K562 (cell line): ENCODE measurements around the gene PIGX. TPM values are rescaled to one million over a fixed set of nuclear protein-coding genes. Genes with fewer than 3 reads are reported as not detected.
A peak's percentile ranks its signal among the peaks of the same experiment; 100 is the strongest.

Experiments used
- ATAC-seq: fragments of 200-7000 bp; cut with Tn5 transposase; 3 replicates; pipeline ENCODE4 v1.9.1; 2020; ENCODE audit warnings: moderate library complexity
- BruUV-seq: library from RNA; stranded (reverse); fragments of 400-500 nt; replicated peaks from 2 replicates; lab custom pipeline; 2021; lab: Mats Ljungman, UMichigan
- CTCF ChIA-PET: fragments of 300-600 bp; formaldehyde crosslinking; extraction: SDS; loops from one replicate; lab custom pipeline; 2021; ENCODE audit warnings: low intra/inter-chr PET ratio; lab: Yijun Ruan, JAX
- POLR2A ChIA-PET: fragments of 300-600, 350-650 bp; sonication (Branson Sonifier 250); formaldehyde crosslinking; extraction: SDS; loops from one replicate; lab custom pipeline; 2021; ENCODE audit warnings: antibody characterized with exemption, inconsistent platforms; lab: Yijun Ruan, JAX
- DNase-seq, 4 experiments: peaks; one replicate each; pipeline versions ENCODE4 v3.0.0 to v3.0.0-alpha.2; 2011 to 2018; ENCODE audit warnings: low spot score in 3 of 4, mixed read lengths in 3 of 4; ENCODE audit errors: extremely low read depth in 1 of 4
- FAIRE-seq: peaks from 2 replicates; lab custom pipeline; 2011; peaks lifted over from hg19 to GRCh38; lab: Jason Lieb, UNC
- H2AFZ ChIP-seq: 2 replicates; pipeline ENCODE4 v1.6.0; 2011; ENCODE audit warnings: low read depth, low read length, control low read depth, inconsistent platforms
- H3K27ac ChIP-seq: fragments of 200-600 bp; 3 replicates; pipeline ENCODE4 v1.8.0; 2011; ENCODE audit warnings: low read depth, mild to moderate bottlenecking, control low read depth, inconsistent platforms, low read length, moderate library complexity, mixed read lengths; ENCODE audit errors: extremely low read depth
- H3K27me3 ChIP-seq, 2 experiments: fragments of 300-600 bp in 1 of 2; 2 replicates in 1 of 2; 3 replicates in 1 of 2; pipeline versions ENCODE4 v1.6.0 to v1.8.0; 2011; ENCODE audit warnings: inconsistent platforms in 2 of 2, low read length in 2 of 2, mild to moderate bottlenecking in 1 of 2, mixed read lengths in 1 of 2, moderate library complexity in 1 of 2; ENCODE audit not compliant: control insufficient read depth in 2 of 2, insufficient read depth in 2 of 2
- H3K36me3 ChIP-seq: fragments of 300-600 bp; 3 replicates; pipeline ENCODE4 v1.8.0; 2011; ENCODE audit warnings: mild to moderate bottlenecking, low read length, inconsistent platforms; ENCODE audit not compliant: control insufficient read depth, insufficient read depth
- H3K4me1 ChIP-seq, 2 experiments: fragments of 200-600 bp in 1 of 2; replicated peaks in 1 of 2; 2 replicates in 1 of 2; 3 replicates in 1 of 2; pipeline versions ENCODE4 v1.5.1 to v1.8.0; 2011; ENCODE audit warnings: inconsistent platforms in 2 of 2, low read length in 2 of 2, mild to moderate bottlenecking in 1 of 2, mixed read lengths in 1 of 2, moderate library complexity in 1 of 2; ENCODE audit not compliant: control insufficient read depth in 2 of 2, insufficient read depth in 2 of 2
- H3K4me2 ChIP-seq: 2 replicates; pipeline ENCODE4 v1.6.1; 2011; ENCODE audit warnings: low read length, control low read depth, inconsistent platforms, mixed read lengths; ENCODE audit not compliant: insufficient read depth
- H3K4me3 ChIP-seq: fragments of 200-600 bp; sonication (generic), shearing (Covaris generic); 2 replicates; pipeline ENCODE4 v1.5.1; 2016; ENCODE audit warnings: control low read depth, inconsistent platforms
- H3K79me2 ChIP-seq: fragments of 200-600 bp; 3 replicates; pipeline ENCODE4 v1.8.0; 2011; ENCODE audit warnings: low read length, inconsistent platforms; ENCODE audit not compliant: control insufficient read depth, insufficient read depth
- H3K9ac ChIP-seq, 2 experiments: 2 replicates each; pipeline versions ENCODE4 v1.6.0 to v1.6.1; 2011; ENCODE audit warnings: low read depth in 2 of 2, low read length in 2 of 2, control low read depth in 1 of 2, inconsistent platforms in 1 of 2, mild to moderate bottlenecking in 1 of 2, mixed read lengths in 1 of 2; ENCODE audit not compliant: insufficient read depth in 1 of 2
- H3K9me1 ChIP-seq: one replicate; pipeline ENCODE4 v1.6.0; 2011; ENCODE audit warnings: inconsistent platforms, mild to moderate bottlenecking, low read length, moderate library complexity; ENCODE audit not compliant: control insufficient read depth, insufficient read depth
- H3K9me3 ChIP-seq: replicated peaks from 2 replicates; pipeline ENCODE4 v1.5.1; 2011; ENCODE audit warnings: low read depth, low read length, inconsistent platforms; ENCODE audit not compliant: control insufficient read depth, insufficient read depth
- H4K20me1 ChIP-seq: replicated peaks from 2 replicates; pipeline ENCODE4 v1.6.1; 2011; ENCODE audit warnings: low read length, inconsistent platforms, mixed read lengths; ENCODE audit not compliant: control insufficient read depth, insufficient read depth
- CEBPB ChIP-seq: fragments of 450-650 bp; IDR thresholded peaks from 2 replicates; pipeline ENCODE4 v1.6.1; 2016; ENCODE audit warnings: missing genetic modification characterization, missing compliant biosample characterization
- GABPA ChIP-seq: fragments of 200-800 bp; sonication (Bioruptor generic); conservative IDR thresholded peaks from 2 replicates; pipeline ENCODE4 v1.6.1; 2016; ENCODE audit warnings: low read depth, missing genetic modification characterization, missing compliant biosample characterization
- OTX1 ChIP-seq: fragments of 450-650 bp; formaldehyde crosslinking; IDR thresholded peaks from 2 replicates; pipeline ENCODE4 v1.4.0; 2022; ENCODE audit warnings: mild to moderate bottlenecking
- ZNF146 ChIP-seq: IDR thresholded peaks from one replicate; pipeline ENCODE4 v1.6.1; 2018; ENCODE audit warnings: missing compliant biosample characterization; ENCODE audit not compliant: unreplicated experiment
- WGBS: fragments of 100-300 bp; shearing (Covaris generic); methylation state at CpG from one replicate; pipeline ENCODE4 v1.1.6; 2016; ENCODE audit warnings: low coverage, mixed read lengths; ENCODE audit not compliant: insufficient coverage; ENCODE audit errors: missing lambda C conversion rate; 5-methylcytosine and 5-hydroxymethylcytosine counted together
- in situ Hi-C: fragments of 300-500 bp; cut with MboI; formaldehyde crosslinking; loops from 4 replicates; pipeline ENCODE4 v1.15.0; 2018; ENCODE audit warnings: inconsistent platforms, mixed read lengths
- intact Hi-C: fragments of 100-400 bp; cut with micrococcal nuclease; formaldehyde crosslinking; loops from 2 replicates; pipeline ENCODE4 v1.14.2; 2022
- polyA plus RNA-seq, 8 experiments: library from polyadenylated mRNA; depleted of rRNA in 4 of 8; stranded (reverse) in 5 of 8; unstranded in 3 of 8; fragments of >200 nt; fragmentation: Nextera tagmentation in 2 of 8; fragmentation: Illumina TruSeq in 1 of 8; extraction: Ambion mirVana in 2 of 8; extraction: Trizol in 1 of 8; gene quantifications; 2 replicates each; pipeline versions ENCODE4 v1.2.1 to v1.2.3, GENCODE V29; 2011 to 2014; ENCODE audit warnings: inconsistent platforms in 1 of 8, missing spikeins in 1 of 8
- total RNA-seq, 7 experiments: library from RNA; depleted of rRNA in 6 of 7; stranded (reverse); fragments of >200 nt in 6 of 7; fragmentation: Illumina TruSeq in 2 of 7; extraction: Trizol in 2 of 7; gene quantifications; 2 replicates each; pipeline versions ENCODE4 v1.2.1 to v1.2.3, GENCODE V29; 2011 to 2021; ENCODE audit warnings: low replicate concordance in 1 of 7
- TF ChIP-seq, protein P1 (sequence below), 2 experiments: fragments of 450-650 bp in 1 of 2; sonication (generic) in 1 of 2; formaldehyde crosslinking in 1 of 2; IDR thresholded peaks in 1 of 2; conservative IDR thresholded peaks in 1 of 2; 2 replicates each; pipeline versions ENCODE4 v1.6.1 to v1.8.1; 2016 to 2023; ENCODE audit warnings: mild to moderate bottlenecking in 2 of 2, moderate library complexity in 2 of 2, inconsistent platforms in 1 of 2, missing genetic modification reagents in 1 of 2
- TF ChIP-seq, protein P2 (sequence below): fragments of 450-650 bp; formaldehyde crosslinking; IDR thresholded peaks from 2 replicates; pipeline ENCODE4 v1.4.0; 2022; ENCODE audit warnings: mild to moderate bottlenecking, moderate library complexity

PIGX gene
- total and polyA plus RNA-seq, 9 of the 15 experiments (the other 6 are each of a cell fraction or from before 2014, with no cell fraction given) = 3.7 to 36.3 (median 26.9) TPM

DNA sequence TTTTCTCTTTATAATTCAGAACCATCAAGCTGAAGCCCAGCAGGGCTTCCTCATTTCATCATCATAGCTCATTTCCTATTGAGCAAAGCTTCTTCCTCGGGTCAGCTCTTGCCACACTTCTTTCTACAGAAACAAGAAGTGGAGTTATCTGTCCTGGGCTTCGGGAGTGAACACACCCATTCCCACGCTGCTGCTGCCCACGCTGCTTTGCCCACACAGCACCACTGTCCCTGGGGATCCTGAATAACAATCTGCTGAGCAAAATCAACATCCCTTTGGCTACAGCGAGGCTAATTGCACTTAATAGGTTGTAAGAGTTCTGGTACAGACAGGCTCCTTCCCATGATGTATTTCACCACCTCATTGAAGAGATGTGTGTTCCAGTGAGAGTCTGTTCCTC is 23.8 kb upstream of the PIGX start (continued):
- TF ChIP-seq, protein P1, sequence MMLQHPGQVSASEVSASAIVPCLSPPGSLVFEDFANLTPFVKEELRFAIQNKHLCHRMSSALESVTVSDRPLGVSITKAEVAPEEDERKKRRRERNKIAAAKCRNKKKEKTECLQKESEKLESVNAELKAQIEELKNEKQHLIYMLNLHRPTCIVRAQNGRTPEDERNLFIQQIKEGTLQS (IDR thresholded peaks at IDR 0.05) = peak; percentile 56
- TF ChIP-seq, protein P1 (CRISPR knock-in tag; conservative IDR thresholded peaks at IDR 0.05) = no peak
- TF ChIP-seq, protein P2, sequence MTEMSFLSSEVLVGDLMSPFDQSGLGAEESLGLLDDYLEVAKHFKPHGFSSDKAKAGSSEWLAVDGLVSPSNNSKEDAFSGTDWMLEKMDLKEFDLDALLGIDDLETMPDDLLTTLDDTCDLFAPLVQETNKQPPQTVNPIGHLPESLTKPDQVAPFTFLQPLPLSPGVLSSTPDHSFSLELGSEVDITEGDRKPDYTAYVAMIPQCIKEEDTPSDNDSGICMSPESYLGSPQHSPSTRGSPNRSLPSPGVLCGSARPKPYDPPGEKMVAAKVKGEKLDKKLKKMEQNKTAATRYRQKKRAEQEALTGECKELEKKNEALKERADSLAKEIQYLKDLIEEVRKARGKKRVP (CRISPR knock-in tag) = 0 out of 2 replicates have a peak, but pooled peaks have one; percentile 23
- TF ChIP-seq GABPA (tag) = peak; percentile 46; the same call in 1 of the 2 replicates
- TF ChIP-seq, all 486 proteins: peak for 8

DNA sequence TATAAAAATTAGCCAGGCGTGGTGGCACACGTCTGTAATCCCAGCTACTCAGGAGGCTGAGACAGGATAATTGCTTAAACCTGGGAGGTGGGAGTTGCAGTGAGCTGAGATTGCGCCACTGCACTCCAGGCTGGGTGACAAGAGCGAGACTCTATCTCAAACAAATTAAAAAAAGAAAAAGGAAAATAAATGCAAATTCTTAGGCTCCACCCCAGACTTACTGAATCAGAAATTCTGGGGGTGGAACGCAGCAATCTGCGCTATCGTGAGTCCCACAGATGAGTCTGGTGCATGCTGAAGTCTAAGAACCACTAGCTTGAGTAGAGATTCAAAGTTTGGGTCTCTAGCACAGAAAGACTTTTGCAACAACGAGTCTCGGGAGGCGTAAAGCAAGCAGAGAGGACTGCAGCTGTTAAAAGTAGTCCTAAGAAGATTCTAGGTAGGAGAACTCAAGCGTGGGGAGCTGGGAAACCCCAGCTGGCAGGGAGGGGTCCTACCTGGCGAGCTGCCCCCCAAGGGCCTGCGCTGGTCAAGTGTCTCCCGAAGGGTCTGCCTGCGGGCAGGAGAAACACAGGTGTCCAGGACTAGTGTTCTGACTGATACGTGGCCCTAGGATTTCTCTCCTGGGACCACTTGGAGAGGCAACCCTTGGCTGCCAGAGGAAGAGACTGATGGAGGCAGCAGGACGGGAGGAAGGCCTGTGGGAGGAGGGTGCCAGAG is 22.1 kb upstream of the PIGX start:
- Histone ChIP-seq H3K27me3 (no peaks in the 10 kb centered on the region), H3K27ac (no peak overlapping the region), H3K79me2 (no peaks in the 10 kb centered on the region), H3K9ac (no peak overlapping the region), H4K20me1 (no peaks in the 10 kb centered on the region), H3K4me1 (peaks cover 5 to 6% of the 10 kb centered on the region in 2 experiments; a peak in 4 of 5 replicates), H2AFZ (no peak overlapping the region), H3K36me3 (no peaks in the 10 kb centered on the region), H3K9me1 (no peaks in the 10 kb centered on the region), H3K4me3 (no peak overlapping the region), H3K4me2 (no peak overlapping the region), H3K9me3 (0 out of 2 replicates have a peak, but pooled peaks cover 2% of the 10 kb centered on the region)
- FAIRE-seq (no peak), DNase-seq (no peak), ATAC-seq (no peak)
- CTCF ChIA-PET = no interaction called here
- WGBS = 70% methylated on average over 17 of the region's 17 CpGs
- POLR2A ChIA-PET = no interaction called here
- in situ Hi-C loops = no loop called here
- peak; percentile 26; the same call in 1 of the 2 replicates for TF ChIP-seq CEBPB
- no peak for TF ChIP-seq ZNF146 (CRISPR knock-in tag)
- TF ChIP-seq OTX1 (CRISPR knock-in tag) = no peak
- BruUV-seq = no TSS peak
- intact Hi-C loops = no loop called here
